ENCODE data around the gene CAPNS2. TPM values are rescaled to one million over a fixed set of nuclear protein-coding genes. Genes with fewer than 3 reads are reported as not detected.

The CAPNS2 gene
- total RNA-seq, 4 donors from 2014 or later: 139 to 168 (median 163) TPM

- DNase-seq (ENCODE audit: low spot score in 2 of 2): no peak
- H3K4me3 ChIP-seq (ENCODE audit: low read depth, poor library complexity, severe bottlenecking): no peak overlapping the region
- 40 to 54% methylated on average over 3 of the region's 3 CpGs for WGBS, 2 donors
- no peak for TF ChIP-seq CTCF (IDR thresholded peaks at IDR 0.05)
- TF ChIP-seq POLR2A (IDR thresholded peaks at IDR 0.05): no peak
- intact Hi-C loops (cut with DNase I; ENCODE audit: low total_unique reads): no loop called here
Observed at GRCh38 chr16:55568207-55568606, 1.7 kb downstream of the CAPNS2 start.

GRCh38 chr16:55569025-55569424, 2.5 kb downstream of the CAPNS2 start:
- H3K4me3 ChIP-seq (ENCODE audit: low read depth, poor library complexity, severe bottlenecking): no peak overlapping the region
- intact Hi-C loops (cut with DNase I; ENCODE audit: low total_unique reads): no loop called here
- TF ChIP-seq CTCF (IDR thresholded peaks at IDR 0.05): no peak
- no peak for TF ChIP-seq POLR2A (IDR thresholded peaks at IDR 0.05)
- WGBS, 2 donors: 10 to 16% methylated on average over 1 of the region's 1 CpG
- DNase-seq (ENCODE audit: low spot score in 2 of 2): no peak

- 73 to 81% methylated on average over 5 of the region's 5 CpGs for WGBS, 2 donors
- TF ChIP-seq POLR2A (IDR thresholded peaks at IDR 0.05) (no peak), CTCF (IDR thresholded peaks at IDR 0.05) (no peak)
- intact Hi-C loops (cut with DNase I; ENCODE audit: low total_unique reads): no loop called here
- no peak for DNase-seq (ENCODE audit: low spot score in 2 of 2)
- no peak overlapping the region for H3K4me3 ChIP-seq (ENCODE audit: low read depth, poor library complexity, severe bottlenecking)
Observed at GRCh38 chr16:55570159-55570558, 3.7 kb downstream of the CAPNS2 start.

GRCh38 chr16:55571191-55571897, 4.9 kb downstream of the CAPNS2 start:
- no peak overlapping the region for H3K4me3 ChIP-seq (ENCODE audit: low read depth, poor library complexity, severe bottlenecking)
- no peak for TF ChIP-seq CTCF (IDR thresholded peaks at IDR 0.05)
- no peak for TF ChIP-seq POLR2A (IDR thresholded peaks at IDR 0.05)
- WGBS, 2 donors: 39 to 52% methylated on average over 1 of the region's 1 CpG
- DNase-seq (ENCODE audit: low spot score in 2 of 2): no peak
- intact Hi-C loops (cut with DNase I; ENCODE audit: low total_unique reads): no loop called here

GRCh38 chr16:55572439-55572838, 6.0 kb downstream of the CAPNS2 start:
- DNase-seq (ENCODE audit: low spot score in 2 of 2): no peak
- TF ChIP-seq CTCF (IDR thresholded peaks at IDR 0.05): no peak
- WGBS, 2 donors: 55 to 61% methylated on average over 4 of the region's 4 CpGs
- no peak overlapping the region for H3K4me3 ChIP-seq (ENCODE audit: low read depth, poor library complexity, severe bottlenecking)
- intact Hi-C loops (cut with DNase I; ENCODE audit: low total_unique reads): no loop called here

GRCh38 chr16:55574811-55575210, 8.3 kb downstream of the CAPNS2 start:
- intact Hi-C loops (cut with DNase I; ENCODE audit: low total_unique reads): no loop called here
- TF ChIP-seq CTCF (IDR thresholded peaks at IDR 0.05) (no peak), POLR2A (IDR thresholded peaks at IDR 0.05) (no peak)
- DNase-seq (ENCODE audit: low spot score in 2 of 2): no peak
- no peak overlapping the region for H3K4me3 ChIP-seq (ENCODE audit: low read depth, poor library complexity, severe bottlenecking)
- WGBS, 2 donors: 63 to 73% methylated on average over 2 of the region's 2 CpGs
